ENCODE measurements around the gene SMIM33.
"Not testable (repeated sequence)": the region's sequence is repeated elsewhere in the genome, so short reads cannot be mapped to it uniquely, and the experiment has no call there.

The SMIM33 gene

GRCh38 chr5:139470821-139471300 lies at the start of gene SMIM33:
TSS of gene SMIM33 (plus strand) at chr5:139471004. CDS start at chr5:139471122, 118 bp downstream.
- DNase-seq = no peak

- peak; percentile 72 for DNase-seq
Observed at GRCh38 chr5:139422307-139422893, 48.4 kb upstream of the SMIM33 start.

GRCh38 chr5:139425497-139425896 lies 45.3 kb upstream of the SMIM33 start:
- DNase-seq = no peak

GRCh38 chr5:139426203-139426885 lies 44.5 kb upstream of the SMIM33 start:
- DNase-seq = peak; percentile 83

GRCh38 chr5:139430015-139430414 lies 40.8 kb upstream of the SMIM33 start:
- no peak for DNase-seq

GRCh38 chr5:139431706-139432105 lies 39.1 kb upstream of the SMIM33 start:
- DNase-seq = no peak

- DNase-seq = no peak
Observed at GRCh38 chr5:139435676-139436075, 35.1 kb upstream of the SMIM33 start.

- no peak for DNase-seq
Observed at GRCh38 chr5:139438707-139439012, 32.1 kb upstream of the SMIM33 start.

GRCh38 chr5:139439013-139439903 lies 31.5 kb upstream of the SMIM33 start, which contains the start of gene DNAJC18:
TSS of gene DNAJC18 (minus strand) at chr5:139439525. CDS start at chr5:139439445, 80 bp downstream.
- DNase-seq = peak; percentile 91

- not testable (repeated sequence) for DNase-seq
Observed at GRCh38 chr5:139440416-139440815, 30.4 kb upstream of the SMIM33 start.

- DNase-seq = peak; percentile 86
Observed at GRCh38 chr5:139443831-139444453, 26.9 kb upstream of the SMIM33 start.

GRCh38 chr5:139445325-139446170 lies 25.3 kb upstream of the SMIM33 start:
- peak; percentile 61 for DNase-seq

- no peak for DNase-seq
Observed at GRCh38 chr5:139446956-139447779, 23.6 kb upstream of the SMIM33 start.

- DNase-seq = no peak
Observed at GRCh38 chr5:139451176-139451575, 19.6 kb upstream of the SMIM33 start.

- no peak for DNase-seq
Observed at GRCh38 chr5:139451878-139452660, 18.7 kb upstream of the SMIM33 start.

GRCh38 chr5:139453683-139454567 lies 16.9 kb upstream of the SMIM33 start:
- DNase-seq = no peak

GRCh38 chr5:139454568-139455290 lies 16.1 kb upstream of the SMIM33 start:
- no peak for DNase-seq

- no peak for DNase-seq
Observed at GRCh38 chr5:139456776-139457175, 14.0 kb upstream of the SMIM33 start.

- DNase-seq = no peak
Observed at GRCh38 chr5:139457241-139457640, 13.6 kb upstream of the SMIM33 start.

Data from EL (cell line).